ENCODE measurements around the gene CRYGS. TPM values are rescaled to one million over a fixed set of nuclear protein-coding genes. Genes with fewer than 3 reads are reported as not detected.

CRYGS gene
- total RNA-seq, 2 donors from 2014 or later = 3.6 to 5.9 TPM

DNA sequence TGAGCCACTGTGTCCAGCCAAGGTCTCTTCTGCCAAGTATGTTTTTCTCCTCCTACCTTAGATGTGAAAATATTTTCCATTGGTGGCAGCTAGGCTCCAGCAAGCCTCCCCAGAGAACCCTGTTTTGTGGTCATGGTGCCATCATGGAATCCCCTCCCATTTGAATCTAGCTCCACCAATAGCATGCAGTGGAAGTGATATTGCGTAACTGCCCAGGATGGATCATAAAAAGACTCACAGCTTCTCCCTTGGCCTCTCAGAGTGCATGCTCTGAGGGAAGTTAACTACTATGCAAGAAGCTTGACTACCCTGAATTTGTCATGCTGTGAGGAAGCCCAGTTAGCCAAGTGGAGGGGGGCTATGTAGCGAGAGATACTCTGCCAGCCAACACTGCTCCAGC is 27.5 kb downstream of the CRYGS start:
- Histone ChIP-seq H3K27me3 (no peaks in the 10 kb centered on the region), H3K4me1 (no peaks in the 10 kb centered on the region), H3K27ac (no peak overlapping the region), H3K9me3 (no peaks in the 10 kb centered on the region), H3K36me3 (replicated peaks in 1 of 2; ENCODE audit: insufficient read depth in 1 of 2, low read depth in 2 of 2) (no peaks in the 10 kb centered on the region), H3K4me3 (no peak overlapping the region)
- WGBS, 2 donors = 95 to 100% methylated on average over 1 to 2 of the region's 2 CpGs
- no peak for TF ChIP-seq POLR2A (IDR thresholded peaks at IDR 0.05)
- TF ChIP-seq, protein P1, sequence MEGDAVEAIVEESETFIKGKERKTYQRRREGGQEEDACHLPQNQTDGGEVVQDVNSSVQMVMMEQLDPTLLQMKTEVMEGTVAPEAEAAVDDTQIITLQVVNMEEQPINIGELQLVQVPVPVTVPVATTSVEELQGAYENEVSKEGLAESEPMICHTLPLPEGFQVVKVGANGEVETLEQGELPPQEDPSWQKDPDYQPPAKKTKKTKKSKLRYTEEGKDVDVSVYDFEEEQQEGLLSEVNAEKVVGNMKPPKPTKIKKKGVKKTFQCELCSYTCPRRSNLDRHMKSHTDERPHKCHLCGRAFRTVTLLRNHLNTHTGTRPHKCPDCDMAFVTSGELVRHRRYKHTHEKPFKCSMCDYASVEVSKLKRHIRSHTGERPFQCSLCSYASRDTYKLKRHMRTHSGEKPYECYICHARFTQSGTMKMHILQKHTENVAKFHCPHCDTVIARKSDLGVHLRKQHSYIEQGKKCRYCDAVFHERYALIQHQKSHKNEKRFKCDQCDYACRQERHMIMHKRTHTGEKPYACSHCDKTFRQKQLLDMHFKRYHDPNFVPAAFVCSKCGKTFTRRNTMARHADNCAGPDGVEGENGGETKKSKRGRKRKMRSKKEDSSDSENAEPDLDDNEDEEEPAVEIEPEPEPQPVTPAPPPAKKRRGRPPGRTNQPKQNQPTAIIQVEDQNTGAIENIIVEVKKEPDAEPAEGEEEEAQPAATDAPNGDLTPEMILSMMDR (IDR thresholded peaks at IDR 0.05) = no peak
- intact Hi-C loops (cut with DNase I) = no loop called here
- ATAC-seq (no peak), DNase-seq (no peak)

DNA sequence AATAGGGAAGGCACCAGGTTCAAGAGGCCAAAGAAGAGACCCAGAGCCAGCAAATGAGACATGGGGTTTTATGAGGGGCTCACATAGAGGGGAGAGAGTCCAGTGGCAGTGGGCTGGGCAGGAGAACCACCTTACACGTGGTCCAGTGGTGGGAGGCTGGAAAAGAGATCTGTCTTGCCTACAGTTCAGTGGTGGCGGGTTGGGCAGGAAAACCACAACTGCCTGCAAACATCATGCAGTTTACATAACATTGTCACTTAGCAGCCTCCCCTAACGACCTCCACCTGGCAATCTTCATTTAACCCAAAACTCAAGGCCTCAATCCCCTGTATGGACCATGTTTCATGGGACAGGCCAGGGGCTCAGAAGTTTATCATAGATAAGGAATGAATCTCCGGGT is 29.1 kb downstream of the CRYGS start:
- no peaks in the 10 kb centered on the region for H3K4me1 ChIP-seq
- no peaks in the 10 kb centered on the region for H3K9me3 ChIP-seq
- no peak overlapping the region for H3K27ac ChIP-seq
- H3K36me3 ChIP-seq (replicated peaks in 1 of 2; ENCODE audit: insufficient read depth in 1 of 2, low read depth in 2 of 2) = no peaks in the 10 kb centered on the region
- H3K27me3 ChIP-seq = no peaks in the 10 kb centered on the region
- TF ChIP-seq, protein P1 (IDR thresholded peaks at IDR 0.05) = no peak
- TF ChIP-seq POLR2A (IDR thresholded peaks at IDR 0.05) = no peak
- no peak for DNase-seq
- intact Hi-C loops (cut with DNase I) = no loop called here
- WGBS, 2 donors = 41 to 55% methylated on average over 4 of the region's 4 CpGs
- no peak overlapping the region for H3K4me3 ChIP-seq
- ATAC-seq = no peak

DNA sequence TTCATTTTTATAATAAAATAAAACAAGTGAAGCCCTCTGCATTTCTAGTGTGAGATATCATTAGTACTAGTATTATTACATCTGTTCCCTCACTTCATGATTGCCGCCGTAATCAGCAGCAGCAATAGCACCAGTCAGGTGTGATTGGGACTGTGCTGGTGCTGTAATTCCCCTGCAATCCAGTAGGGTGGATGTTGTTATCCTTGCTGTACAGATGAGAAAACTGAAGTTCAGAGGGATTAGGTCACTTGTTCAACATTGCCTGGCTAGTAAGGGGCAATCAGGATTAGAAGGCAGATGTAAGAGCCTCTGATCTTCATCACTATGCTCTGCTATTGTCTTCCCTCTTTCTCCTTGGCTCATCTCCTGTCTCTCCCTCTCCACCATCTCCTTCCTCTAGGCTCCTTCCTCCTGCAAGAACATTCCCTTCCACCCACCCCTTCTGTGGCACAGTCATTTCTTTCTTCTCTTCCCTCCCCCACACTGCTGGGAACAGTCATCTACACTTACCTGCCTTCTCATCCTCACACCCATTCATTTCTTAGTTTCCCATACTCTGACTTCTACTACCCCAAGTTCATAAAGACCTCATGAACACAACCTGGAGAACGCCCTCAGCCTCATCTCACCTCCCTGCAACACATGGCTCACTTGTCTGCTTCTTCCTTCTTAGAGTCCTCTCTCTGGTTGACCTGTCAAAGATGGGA is 29.7 kb downstream of the CRYGS start:
- TF ChIP-seq, protein P1 (IDR thresholded peaks at IDR 0.05) = peak; percentile 6 to 43 (median 25)
- no peak for TF ChIP-seq POLR2A (IDR thresholded peaks at IDR 0.05)
- H3K4me1 ChIP-seq = no peaks in the 10 kb centered on the region
- ATAC-seq (no peak), DNase-seq (peak in 1 of 4 donors; percentile 30)
- no peaks in the 10 kb centered on the region for H3K9me3 ChIP-seq
- H3K27me3 ChIP-seq = no peaks in the 10 kb centered on the region
- H3K36me3 ChIP-seq (replicated peaks in 1 of 2; ENCODE audit: insufficient read depth in 1 of 2, low read depth in 2 of 2) = no peaks in the 10 kb centered on the region
- intact Hi-C loops (cut with DNase I) = no loop called here
- no peak overlapping the region for H3K4me3 ChIP-seq
- 51 to 58% methylated on average over 3 of the region's 3 CpGs for WGBS, 2 donors
- H3K27ac ChIP-seq = no peak overlapping the region

DNA sequence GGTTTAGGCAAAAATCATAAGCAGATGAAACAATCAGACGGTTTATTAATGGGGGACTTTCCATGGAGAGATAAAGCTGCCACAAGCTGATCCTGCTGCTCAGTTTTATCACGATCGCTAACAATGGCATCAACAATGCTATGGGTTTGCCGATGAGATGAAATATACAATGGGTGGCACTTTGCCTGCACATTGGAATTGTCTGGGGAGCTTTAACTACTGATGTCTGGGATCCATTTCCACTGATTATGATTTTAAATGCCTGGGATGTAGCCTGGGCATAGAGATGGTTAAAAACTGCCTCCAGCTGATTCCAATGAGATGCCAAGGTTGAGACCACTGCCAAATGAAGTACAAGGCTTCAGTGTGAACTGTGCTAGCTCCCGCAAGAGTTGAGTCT is 30.8 kb downstream of the CRYGS start:
- DNase-seq (no peak), ATAC-seq (no peak)
- intact Hi-C loops (cut with DNase I) = no loop called here
- Histone ChIP-seq H3K9me3 (no peaks in the 10 kb centered on the region), H3K27ac (no peak overlapping the region), H3K36me3 (replicated peaks in 1 of 2; ENCODE audit: insufficient read depth in 1 of 2, low read depth in 2 of 2) (no peaks in the 10 kb centered on the region), H3K4me3 (no peak overlapping the region), H3K27me3 (no peaks in the 10 kb centered on the region), H3K4me1 (no peaks in the 10 kb centered on the region)
- WGBS, 2 donors = 49 to 58% methylated on average over 5 of the region's 5 CpGs
- TF ChIP-seq, protein P1 (IDR thresholded peaks at IDR 0.05) = no peak
- no peak for TF ChIP-seq POLR2A (IDR thresholded peaks at IDR 0.05)

Data from body of pancreas (tissue), 4 donors.